GM19025 (cell line): ENCODE measurements around the gene NDRG4.

Source experiments
- ATAC-seq: cut with Tn5 transposase; IDR thresholded peaks from one replicate; pipeline ENCODE4 v1.9.1; 2021; ENCODE audit warnings: mild to moderate bottlenecking, low read depth, moderate library complexity; ENCODE audit not compliant: unreplicated experiment

The NDRG4 gene

GRCh38 chr16:58537124-58537906 lies 37.4 kb downstream of the NDRG4 start:
- no peak for ATAC-seq

- no peak for ATAC-seq
Measured at GRCh38 chr16:58541711-58542110, 41.8 kb downstream of the NDRG4 start.

- ATAC-seq: no peak
Measured at GRCh38 chr16:58542291-58542690, 42.3 kb downstream of the NDRG4 start.

- no peak for ATAC-seq
Measured at GRCh38 chr16:58543685-58544084, 43.7 kb downstream of the NDRG4 start.

- no peak for ATAC-seq
Measured at GRCh38 chr16:58548378-58548777, 48.4 kb downstream of the NDRG4 start.

- no peak for ATAC-seq
Measured at GRCh38 chr16:58551496-58551895, 51.6 kb downstream of the NDRG4 start.

- no peak for ATAC-seq
Measured at GRCh38 chr16:58556678-58557077, 56.7 kb downstream of the NDRG4 start.
